Body of pancreas (tissue), 4 donors: Measurements from ENCODE around the gene CTNNBIP1.

Source experiments
- CTCF ChIP-seq, 7 experiments: fragments of 450-650 bp in 4 of 7; fragments of 200-600 bp in 3 of 7; sonication (generic) in 3 of 7; IDR thresholded peaks; one replicate each; pipeline ENCODE4 v1.5.1; 2016 to 2019; ENCODE audit warnings: antibody characterized with exemption in 7 of 7
- POLR2A ChIP-seq, 3 donors: fragments of 450-650 bp; IDR thresholded peaks; one replicate each; pipeline ENCODE4 v1.6.1; 2016; ENCODE audit warnings: antibody characterized with exemption in 3 of 3, mild to moderate bottlenecking in 2 of 3

- TF ChIP-seq CTCF (IDR thresholded peaks at IDR 0.05) (no peak), POLR2A (IDR thresholded peaks at IDR 0.05) (no peak)
Measured at GRCh38 chr1:9881838-9882249, 28.2 kb downstream of the CTNNBIP1 start.
